SU-DHL-6 (cell line): ENCODE results near the gene NFIA.

Source experiments
- H2AFZ ChIP-seq: fragments of 200-600 bp; sonication (generic); 2 replicates; pipeline ENCODE4 v1.6.1; 2014; ENCODE audit warnings: low read depth, mild to moderate bottlenecking, moderate library complexity, mixed read lengths, antibody characterized with exemption, low read length; ENCODE audit not compliant: severe bottlenecking
- H3F3A ChIP-seq: fragments of 200-600 bp; shearing (Covaris generic); 2 replicates; pipeline ENCODE4 v1.6.0; 2016; ENCODE audit warnings: antibody characterized with exemption, mild to moderate bottlenecking; ENCODE audit not compliant: insufficient read depth
- H3K27ac ChIP-seq: fragments of 200-600 bp; sonication (generic); 2 replicates; pipeline ENCODE4 v1.5.1; 2016; ENCODE audit warnings: low read depth, mild to moderate bottlenecking, low read length, moderate library complexity, mixed read lengths
- H3K27me3 ChIP-seq: fragments of 200-600 bp; sonication (generic), shearing (Covaris generic); 2 replicates; pipeline ENCODE4 v1.6.0; 2014; ENCODE audit warnings: mild to moderate bottlenecking, low read length
- H3K36me3 ChIP-seq: fragments of 200-600 bp; sonication (generic); 2 replicates; pipeline ENCODE4 v1.6.1; 2014; ENCODE audit warnings: mild to moderate bottlenecking, low read length, mixed read lengths
- H3K4me2 ChIP-seq: fragments of 300-600, 200-600 bp; shearing (Covaris generic), sonication (generic); 2 replicates; pipeline ENCODE4 v1.6.0; 2014; ENCODE audit warnings: low read length, low read depth, mild to moderate bottlenecking; ENCODE audit not compliant: poor library complexity, severe bottlenecking
- H3K4me3 ChIP-seq: fragments of 200-600 bp; sonication (generic); 2 replicates; pipeline ENCODE4 v1.5.1; 2014; ENCODE audit warnings: antibody characterized with exemption, low read length, mild to moderate bottlenecking, mixed read lengths; ENCODE audit not compliant: insufficient read depth, poor library complexity, severe bottlenecking
- H3K79me2 ChIP-seq: fragments of 200-600 bp; sonication (generic); 2 replicates; pipeline ENCODE4 v1.6.1; 2014; ENCODE audit warnings: mild to moderate bottlenecking, low read length, moderate library complexity; ENCODE audit not compliant: insufficient read depth
- H3K9ac ChIP-seq: fragments of 200-600 bp; sonication (generic); 2 replicates; pipeline ENCODE4 v1.7.0; 2014; ENCODE audit warnings: mild to moderate bottlenecking, low read length
- H3K9me2 ChIP-seq: fragments of 200-600 bp; sonication (generic); replicated peaks from 2 replicates; pipeline ENCODE4 v1.6.1; 2014; ENCODE audit warnings: low read length; ENCODE audit not compliant: insufficient read depth
- H3K9me3 ChIP-seq: fragments of 200-600 bp; sonication (generic); 2 replicates; pipeline ENCODE4 v1.6.1; 2014; ENCODE audit warnings: low read length, mixed read lengths; ENCODE audit not compliant: insufficient read depth
- H4K20me1 ChIP-seq: fragments of 200-600 bp; sonication (generic); 2 replicates; pipeline ENCODE4 v1.6.1; 2014; ENCODE audit warnings: low read depth, mild to moderate bottlenecking, antibody characterized with exemption, low read length, moderate library complexity, mixed read lengths
- CTCF ChIP-seq: fragments of 200-600 bp; sonication (generic); IDR thresholded peaks from one replicate; pipeline ENCODE4 v1.5.1; 2017; ENCODE audit warnings: antibody characterized with exemption, mild to moderate bottlenecking, low read length, moderate library complexity; ENCODE audit not compliant: insufficient read depth, poor library complexity, severe bottlenecking
- EZH2phosphoT487 ChIP-seq: fragments of 200-600 bp; sonication (generic), shearing (Covaris generic); conservative IDR thresholded peaks from 2 replicates; pipeline ENCODE4 v1.6.1; 2018; ENCODE audit warnings: mild to moderate bottlenecking, antibody characterized with exemption, low read length, moderate library complexity, mixed read lengths

NFIA gene

GRCh38 chr1:61378494-61379180, 296.3 kb downstream of the NFIA start:
- Histone ChIP-seq H3K9me2 (no peaks in the 10 kb centered on the region), H2AFZ (no peak overlapping the region), H4K20me1 (no peaks in the 10 kb centered on the region), H3K27ac (no peak overlapping the region), H3F3A (no peaks in the 10 kb centered on the region), H3K79me2 (no peaks in the 10 kb centered on the region), H3K27me3 (no peaks in the 10 kb centered on the region), H3K9me3 (no peaks in the 10 kb centered on the region), H3K9ac (no peak overlapping the region), H3K4me3 (no peak overlapping the region), H3K36me3 (no peaks in the 10 kb centered on the region), H3K4me2 (no peak overlapping the region)
- no peak for TF ChIP-seq EZH2phosphoT487
- no peak for TF ChIP-seq CTCF

GRCh38 chr1:61379693-61380092, 297.3 kb downstream of the NFIA start:
- Histone ChIP-seq H3K27me3 (no peaks in the 10 kb centered on the region), H3K4me3 (no peak overlapping the region), H4K20me1 (no peaks in the 10 kb centered on the region), H3K9ac (no peak overlapping the region), H3K27ac (no peak overlapping the region), H3K9me3 (no peaks in the 10 kb centered on the region), H3K79me2 (no peaks in the 10 kb centered on the region), H2AFZ (no peak overlapping the region), H3K9me2 (no peaks in the 10 kb centered on the region), H3K36me3 (no peaks in the 10 kb centered on the region), H3K4me2 (no peak overlapping the region), H3F3A (no peaks in the 10 kb centered on the region)
- TF ChIP-seq EZH2phosphoT487 (no peak), CTCF (no peak)

GRCh38 chr1:61380561-61380960, 298.2 kb downstream of the NFIA start:
- Histone ChIP-seq H2AFZ (no peak overlapping the region), H3K4me3 (no peak overlapping the region), H3K27ac (no peak overlapping the region), H3K36me3 (no peaks in the 10 kb centered on the region), H4K20me1 (no peaks in the 10 kb centered on the region), H3K9me2 (no peaks in the 10 kb centered on the region), H3K79me2 (no peaks in the 10 kb centered on the region), H3F3A (no peaks in the 10 kb centered on the region), H3K9ac (no peak overlapping the region), H3K9me3 (no peaks in the 10 kb centered on the region), H3K27me3 (no peaks in the 10 kb centered on the region), H3K4me2 (no peak overlapping the region)
- no peak for TF ChIP-seq EZH2phosphoT487
- TF ChIP-seq CTCF = no peak
